HUES6 (cell line): Measurements from ENCODE around the gene RGS2.

Experiments
- H3K27ac ChIP-seq: 2 replicates; pipeline ENCODE4 v1.7.0; 2013; ENCODE audit warnings: low read depth, mild to moderate bottlenecking, low read length, inconsistent platforms
- H3K27me3 ChIP-seq: 2 replicates; pipeline ENCODE4 v1.6.1; 2013; ENCODE audit warnings: low read length; ENCODE audit not compliant: control insufficient read depth, insufficient read depth
- H3K36me3 ChIP-seq: 2 replicates; pipeline ENCODE4 v1.6.1; 2013; ENCODE audit warnings: low read length; ENCODE audit not compliant: control insufficient read depth, insufficient read depth
- H3K4me1 ChIP-seq: 2 replicates; pipeline ENCODE4 v1.6.1; 2013; ENCODE audit warnings: low read length; ENCODE audit not compliant: control insufficient read depth, insufficient read depth
- H3K4me3 ChIP-seq: 2 replicates; pipeline ENCODE4 v1.5.1; 2013; ENCODE audit warnings: low read depth, low read length
- H3K9ac ChIP-seq: one replicate; pipeline ENCODE4 v1.6.1; 2013; ENCODE audit warnings: mild to moderate bottlenecking, low read length
- H3K9me3 ChIP-seq: 2 replicates; pipeline ENCODE4 v1.6.1; 2013; ENCODE audit warnings: low read depth, low read length; ENCODE audit not compliant: control insufficient read depth, insufficient read depth

Gene RGS2

GRCh38 chr1:192859808-192860207 is 51.0 kb downstream of the RGS2 start:
- Histone ChIP-seq H3K9ac (no peak overlapping the region), H3K27ac (no peak overlapping the region)

DNA sequence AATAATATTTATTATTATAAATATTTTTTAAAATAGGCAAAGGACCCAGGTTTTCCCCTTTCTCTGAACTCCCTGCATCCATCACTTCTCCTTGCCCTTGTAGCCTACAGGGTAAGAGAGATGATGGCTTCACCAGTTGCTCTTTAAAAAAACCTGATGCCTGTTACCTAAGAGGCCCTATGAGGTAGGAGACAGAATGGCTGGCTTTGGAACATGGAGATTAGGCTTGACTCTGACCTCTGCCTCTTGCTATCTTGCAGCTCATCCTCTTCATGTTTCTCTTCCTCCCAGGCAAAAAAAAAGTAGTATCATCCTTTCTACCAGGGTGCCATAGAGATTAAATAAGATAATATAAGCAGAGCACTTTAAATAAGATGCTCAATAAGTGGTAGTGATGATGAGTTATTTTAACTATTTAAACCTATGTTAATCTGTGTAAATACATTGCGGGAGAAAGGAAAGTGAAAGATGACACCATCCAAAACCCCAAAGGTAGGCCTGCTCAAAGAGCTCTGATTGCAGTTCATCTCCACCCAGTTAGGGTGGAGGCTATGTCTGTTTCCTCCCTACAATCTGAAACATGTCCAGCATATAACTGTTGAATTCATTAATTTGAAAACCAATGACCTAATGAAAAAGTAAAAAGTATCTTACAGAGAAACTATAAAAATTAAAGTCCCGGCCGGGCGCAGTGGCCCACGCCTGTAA is 51.8 kb downstream of the RGS2 start:
- H3K27me3 ChIP-seq, result no peaks in the 10 kb centered on the region
- no peak overlapping the region for H3K27ac ChIP-seq
- no peak overlapping the region for H3K9ac ChIP-seq
- H3K9me3 ChIP-seq, result no peaks in the 10 kb centered on the region
- H3K36me3 ChIP-seq, result no peaks in the 10 kb centered on the region
- H3K4me3 ChIP-seq, result no peak overlapping the region
- H3K4me1 ChIP-seq, result 0 out of 2 replicates have a peak, but pooled peaks cover 4% of the 10 kb centered on the region

More at GRCh38 chr1:192859808-192860207, 51.0 kb downstream of the RGS2 start:
- Histone ChIP-seq H3K4me3 (no peak overlapping the region), H3K9me3 (0 out of 2 replicates have a peak, but pooled peaks cover under 1% of the 10 kb centered on the region), H3K4me1 (0 out of 2 replicates have a peak, but pooled peaks cover 4% of the 10 kb centered on the region), H3K27me3 (no peaks in the 10 kb centered on the region), H3K36me3 (no peaks in the 10 kb centered on the region)

DNA sequence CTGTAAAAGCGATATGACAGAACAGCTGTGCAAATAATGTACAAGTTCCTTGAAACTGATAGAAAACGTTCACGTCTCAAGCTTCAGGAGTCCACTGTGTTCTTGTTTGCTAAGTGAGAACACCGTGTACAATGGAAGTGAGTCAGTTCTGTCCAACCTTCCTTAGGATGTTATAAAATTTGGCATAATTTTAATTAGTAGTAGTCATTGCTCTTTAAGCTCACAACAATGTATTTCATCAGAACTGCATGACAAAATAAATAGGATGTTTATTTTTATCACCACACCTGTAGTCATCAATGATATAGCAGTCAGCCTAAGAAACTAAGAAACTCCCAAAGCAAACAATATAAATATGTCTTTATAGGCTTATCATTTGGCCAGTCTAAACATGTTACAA is 53.0 kb downstream of the RGS2 start:
- Histone ChIP-seq H3K27me3 (no peaks in the 10 kb centered on the region), H3K36me3 (no peaks in the 10 kb centered on the region), H3K4me1 (0 out of 2 replicates have a peak, but pooled peaks cover 4% of the 10 kb centered on the region), H3K4me3 (no peak overlapping the region), H3K27ac (no peak overlapping the region), H3K9me3 (no peaks in the 10 kb centered on the region), H3K9ac (no peak overlapping the region)
